Measurements from ENCODE around the gene LIN37. TPM values are rescaled to one million over a fixed set of nuclear protein-coding genes. Genes with fewer than 3 reads are reported as not detected.

Gene LIN37
- total and polyA plus RNA-seq, 8 donors, result 1.7 to 44.0 (median 4.5) TPM

GRCh38 chr19:35725216-35725861 is 23.0 kb upstream of the LIN37 start:
- intact Hi-C loops (cut with DNase I), result loop anchor here in 1 of 3 donors (10.0 kb wide), 1 partner anchor 181 kb away; the partner anchor contains the start of gene TMEM147
- peak in 1 of 6 donors; percentile 63 for DNase-seq
- ATAC-seq, result no peak
- TF ChIP-seq, protein P1, sequence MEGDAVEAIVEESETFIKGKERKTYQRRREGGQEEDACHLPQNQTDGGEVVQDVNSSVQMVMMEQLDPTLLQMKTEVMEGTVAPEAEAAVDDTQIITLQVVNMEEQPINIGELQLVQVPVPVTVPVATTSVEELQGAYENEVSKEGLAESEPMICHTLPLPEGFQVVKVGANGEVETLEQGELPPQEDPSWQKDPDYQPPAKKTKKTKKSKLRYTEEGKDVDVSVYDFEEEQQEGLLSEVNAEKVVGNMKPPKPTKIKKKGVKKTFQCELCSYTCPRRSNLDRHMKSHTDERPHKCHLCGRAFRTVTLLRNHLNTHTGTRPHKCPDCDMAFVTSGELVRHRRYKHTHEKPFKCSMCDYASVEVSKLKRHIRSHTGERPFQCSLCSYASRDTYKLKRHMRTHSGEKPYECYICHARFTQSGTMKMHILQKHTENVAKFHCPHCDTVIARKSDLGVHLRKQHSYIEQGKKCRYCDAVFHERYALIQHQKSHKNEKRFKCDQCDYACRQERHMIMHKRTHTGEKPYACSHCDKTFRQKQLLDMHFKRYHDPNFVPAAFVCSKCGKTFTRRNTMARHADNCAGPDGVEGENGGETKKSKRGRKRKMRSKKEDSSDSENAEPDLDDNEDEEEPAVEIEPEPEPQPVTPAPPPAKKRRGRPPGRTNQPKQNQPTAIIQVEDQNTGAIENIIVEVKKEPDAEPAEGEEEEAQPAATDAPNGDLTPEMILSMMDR (IDR thresholded peaks at IDR 0.05), result no peak
- Histone ChIP-seq H3K4me1 (no peaks in the 10 kb centered on the region), H3K9me3 (no peaks in the 10 kb centered on the region), H3K27me3 (no peaks in the 10 kb centered on the region), H3K4me3 (no peak overlapping the region), H3K36me3 (peaks cover 18 to 88% (median 81%) of the 10 kb centered on the region in 3 donors), H3K27ac (no peak overlapping the region)
- WGBS, 2 donors, result 93 to 95% methylated on average over 23 of the region's 23 CpGs
- FAIRE-seq, result no peak

- no peaks in the 10 kb centered on the region for H3K9me3 ChIP-seq
- H3K4me3 ChIP-seq, result no peak overlapping the region
- H3K36me3 ChIP-seq, result peaks cover 16 to 97% (median 81%) of the 10 kb centered on the region in 3 donors
- ATAC-seq, result no peak
- no peaks in the 10 kb centered on the region for H3K4me1 ChIP-seq
- TF ChIP-seq, protein P1 (IDR thresholded peaks at IDR 0.05), result no peak
- H3K27ac ChIP-seq, result no peak overlapping the region
- DNase-seq, result peak in 1 of 6 donors; percentile 56
- intact Hi-C loops (cut with DNase I), result loop anchor here in 1 of 3 donors (10.0 kb wide), 1 partner anchor 183 kb away; the partner anchor contains the start of gene TMEM147
- 93 to 96% methylated on average over 25 of the region's 25 CpGs for WGBS, 2 donors
- no peaks in the 10 kb centered on the region for H3K27me3 ChIP-seq
- no peak for FAIRE-seq
Observed at GRCh38 chr19:35727053-35727955, 21.1 kb upstream of the LIN37 start.

GRCh38 chr19:35727956-35728706 is 20.2 kb upstream of the LIN37 start:
- no peak overlapping the region for H3K27ac ChIP-seq

DNA sequence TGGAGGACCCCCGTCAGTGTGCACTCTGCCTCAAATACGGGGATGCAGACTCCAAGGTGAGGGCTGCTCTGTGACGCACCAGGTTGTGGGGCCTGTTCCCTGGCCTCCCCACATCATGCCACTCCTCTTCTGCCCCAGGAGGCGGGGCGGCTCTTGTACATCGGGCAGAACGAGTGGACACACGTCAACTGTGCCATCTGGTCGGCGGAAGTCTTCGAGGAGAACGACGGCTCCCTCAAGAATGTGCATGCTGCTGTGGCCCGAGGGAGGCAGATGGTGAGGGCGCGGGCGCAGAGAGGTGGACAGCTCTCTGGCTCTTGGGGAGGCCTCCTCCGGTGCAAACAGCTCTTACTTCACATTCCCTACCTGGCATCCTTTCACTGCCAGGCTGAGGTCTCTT is 19.4 kb upstream of the LIN37 start:
- ATAC-seq (no peak), DNase-seq (peak in 1 of 6 donors; percentile 28), FAIRE-seq (no peak)
- H3K4me1 ChIP-seq, result no peaks in the 10 kb centered on the region
- peaks cover 11 to 86% (median 71%) of the 10 kb centered on the region in 3 donors for H3K36me3 ChIP-seq
- intact Hi-C loops (cut with DNase I), result loop anchor here in 1 of 3 donors (10.0 kb wide), 1 partner anchor 184 kb away; the partner anchor contains the start of gene TMEM147
- H3K27me3 ChIP-seq, result no peaks in the 10 kb centered on the region
- TF ChIP-seq, protein P1 (IDR thresholded peaks at IDR 0.05), result no peak
- no peak overlapping the region for H3K4me3 ChIP-seq
- no peak overlapping the region for H3K27ac ChIP-seq
- no peaks in the 10 kb centered on the region for H3K9me3 ChIP-seq
- 88 to 90% methylated on average over 18 of the region's 18 CpGs for WGBS, 2 donors

More at GRCh38 chr19:35727956-35728706, 20.2 kb upstream of the LIN37 start:
- TF ChIP-seq, protein P1 (IDR thresholded peaks at IDR 0.05), result no peak
- DNase-seq (peak in 1 of 6 donors; percentile 41), FAIRE-seq (no peak), ATAC-seq (no peak)
- Histone ChIP-seq H3K9me3 (no peaks in the 10 kb centered on the region), H3K4me1 (no peaks in the 10 kb centered on the region), H3K4me3 (no peak overlapping the region), H3K27me3 (no peaks in the 10 kb centered on the region), H3K36me3 (peaks cover 13 to 95% (median 77%) of the 10 kb centered on the region in 3 donors)
- intact Hi-C loops (cut with DNase I), result loop anchor here in 1 of 3 donors (10.0 kb wide), 1 partner anchor 183 kb away; the partner anchor contains the start of gene TMEM147
- 93 to 94% methylated on average over 19 of the region's 19 CpGs for WGBS, 2 donors
